Anterior cingulate cortex (tissue), 58 donors: ENCODE results near the gene SIL1.
"Not testable (repeated sequence)": the region's sequence is repeated elsewhere in the genome, so short reads cannot be mapped to it uniquely, and the experiment has no call there.

Experiments
- DNase-seq, 58 donors: peaks; one replicate each; lab custom pipeline; 2025; lab: John Stamatoyannopoulos, UW

SIL1 gene

DNA sequence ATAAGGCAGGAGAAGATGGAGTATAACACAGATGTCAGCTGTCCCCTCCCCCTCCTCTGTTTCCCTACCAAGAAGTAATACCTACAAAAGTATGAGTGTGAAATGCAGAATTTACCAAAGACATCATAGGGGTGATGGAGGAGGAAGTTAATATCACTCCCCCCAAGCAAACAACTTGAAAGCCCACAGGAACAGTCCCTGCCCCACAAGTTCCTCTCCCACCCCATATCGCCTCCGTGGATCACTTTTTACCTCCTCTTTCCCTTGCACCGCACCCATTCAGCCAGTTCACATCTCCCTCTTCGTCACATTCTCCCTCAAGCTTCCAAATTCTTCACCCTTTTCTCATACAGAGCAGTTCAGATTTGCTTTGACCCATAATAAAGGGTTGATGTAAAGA is 7.0 kb upstream of the SIL1 start:
- no peak for DNase-seq

DNA sequence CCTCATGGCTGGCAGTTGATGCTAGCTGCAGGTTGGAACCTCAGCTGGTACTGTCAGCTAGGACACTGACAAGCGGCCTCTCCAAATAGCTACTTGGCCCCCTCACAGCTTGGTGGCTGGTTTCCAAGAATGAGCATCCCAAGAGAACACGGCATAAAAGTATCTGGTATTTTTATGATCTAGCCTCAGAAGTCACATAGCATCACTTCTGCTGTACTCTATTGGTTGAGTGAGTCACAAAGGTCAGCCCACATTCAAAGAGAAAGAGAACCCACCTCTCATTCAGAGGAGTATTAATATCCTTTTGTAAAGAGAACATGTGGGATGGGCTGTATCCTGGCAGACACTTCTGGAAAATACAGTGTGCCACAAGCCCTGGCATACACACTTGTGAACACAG is 6.0 kb upstream of the SIL1 start:
- DNase-seq = peak in 1 of 58 donors; percentile 3

DNA sequence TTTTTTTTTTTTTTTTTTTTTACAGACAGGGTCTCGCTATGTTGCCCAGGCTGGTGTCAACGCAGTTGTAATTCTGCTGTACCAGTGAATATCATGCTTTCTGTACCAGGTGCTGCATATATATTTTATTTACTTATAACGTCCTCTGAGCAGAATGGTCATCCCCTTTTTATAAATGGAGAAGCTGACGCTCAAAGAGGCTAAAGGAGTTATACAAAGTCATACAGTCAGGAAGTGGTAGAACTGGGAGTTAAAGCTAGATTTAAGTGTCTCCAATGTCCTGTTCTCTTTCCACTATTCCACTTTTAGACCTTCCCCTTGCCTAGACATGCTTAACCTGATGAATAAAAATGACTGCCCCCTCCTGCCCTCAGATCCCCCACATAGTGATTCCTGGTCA is 1.2 kb upstream of the SIL1 start:
- DNase-seq = no peak

DNA sequence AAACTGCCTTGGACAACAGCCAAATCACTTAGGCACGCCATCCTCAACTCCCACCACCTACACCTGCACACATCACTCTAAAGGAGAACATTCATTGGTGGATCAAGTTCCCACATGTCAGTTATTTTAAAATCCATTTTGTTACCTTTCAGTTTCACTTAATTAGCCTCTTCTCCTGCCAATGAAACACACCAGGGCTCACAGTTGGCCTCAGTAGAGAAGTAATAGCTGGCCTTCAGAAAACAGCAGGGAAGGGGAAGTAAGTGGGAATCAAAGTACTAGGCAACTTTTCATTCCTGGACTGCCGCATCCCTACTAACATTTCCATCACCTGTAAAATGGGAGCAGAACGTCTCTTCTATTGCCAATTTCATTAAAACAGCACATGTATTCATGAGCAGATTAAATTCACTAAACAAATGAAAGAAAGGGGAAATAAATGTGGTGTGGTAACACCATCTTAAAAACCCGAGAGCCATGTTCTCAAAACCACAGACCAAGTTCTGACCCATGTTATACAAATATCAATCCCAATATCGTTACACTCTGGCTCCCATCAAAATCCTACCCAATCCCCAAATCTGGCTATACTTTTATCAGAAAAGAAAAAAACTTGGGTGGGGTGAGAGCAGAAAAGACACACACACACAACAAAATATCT is 1.7 kb downstream of the SIL1 start:
- no peak for DNase-seq

DNA sequence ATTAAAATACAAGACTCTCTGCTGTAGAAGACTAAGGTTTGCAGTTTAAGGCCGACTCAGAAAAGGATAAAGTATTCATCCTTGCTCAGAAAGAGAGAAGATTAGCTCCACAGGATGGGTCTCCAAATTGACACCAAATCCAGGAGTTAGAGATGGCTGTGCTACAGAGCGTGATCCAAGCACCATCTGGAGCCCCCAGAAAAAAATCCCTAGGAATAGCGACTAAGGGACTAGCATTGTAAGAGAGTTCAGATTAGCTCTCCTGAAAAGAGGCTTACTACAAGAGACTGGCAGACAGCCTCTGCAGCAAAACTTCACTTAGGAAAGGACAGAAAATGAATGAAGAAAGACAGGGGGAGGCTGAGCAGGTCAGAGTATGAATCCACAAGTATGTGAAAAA is 3.7 kb downstream of the SIL1 start:
- no peak for DNase-seq

DNA sequence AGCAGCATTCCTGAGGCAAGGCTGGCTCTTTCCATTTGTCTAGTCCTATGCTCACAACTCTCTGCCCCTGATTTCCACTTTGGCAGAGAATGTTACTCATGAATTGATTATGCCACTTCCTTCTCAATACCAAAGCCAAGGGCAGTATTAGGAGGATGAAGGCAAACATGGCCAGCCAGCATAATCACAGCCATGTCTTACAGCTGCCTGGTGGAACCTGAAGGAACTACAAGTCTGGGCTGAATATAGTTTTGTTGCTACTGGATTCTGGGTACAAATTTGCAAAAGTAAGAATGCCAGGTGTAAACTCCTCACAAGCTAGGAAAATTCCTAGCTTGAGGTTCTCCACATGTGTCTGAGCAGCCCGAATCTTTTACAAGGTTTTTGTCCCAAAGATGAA is 4.2 kb downstream of the SIL1 start:
- DNase-seq = no peak

DNA sequence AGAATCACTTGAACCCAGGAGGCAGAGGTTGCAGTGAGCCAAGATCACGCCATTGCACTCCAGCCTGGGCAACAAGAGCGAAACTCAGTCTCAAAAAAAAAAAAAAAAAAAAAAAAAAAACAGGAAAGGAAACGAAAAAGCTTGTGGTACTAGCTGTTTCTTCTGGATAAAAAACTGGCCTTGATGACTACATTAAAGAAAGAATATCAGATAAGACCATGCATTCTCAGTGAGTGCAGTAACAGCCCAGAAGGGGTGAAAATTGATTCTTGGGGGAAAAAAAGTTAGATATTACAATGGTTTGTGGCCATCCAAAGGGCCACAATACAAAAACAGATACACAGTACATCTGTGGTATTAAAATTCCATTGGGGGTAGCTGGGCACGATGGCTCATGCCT is 5.3 kb downstream of the SIL1 start:
- not testable (repeated sequence) for DNase-seq

DNA sequence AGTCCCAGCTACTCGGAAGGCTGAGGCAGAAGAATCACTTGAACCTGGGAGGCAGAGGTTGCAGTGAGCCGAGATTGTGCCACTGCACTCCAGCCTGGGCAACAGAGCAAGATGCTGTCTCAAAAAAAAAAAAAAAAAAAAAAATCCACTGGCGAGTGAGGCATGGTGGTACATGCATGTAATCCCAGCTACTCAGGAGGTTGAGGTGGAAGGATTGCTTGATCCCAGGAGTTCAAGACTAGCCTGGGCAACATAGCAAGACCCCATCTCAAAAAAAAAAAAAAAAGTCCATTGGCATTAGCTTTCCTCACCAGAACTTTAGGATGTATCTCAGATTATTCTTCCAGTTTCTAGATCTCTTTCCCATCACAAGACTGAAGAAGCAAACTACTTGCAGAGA is 6.2 kb downstream of the SIL1 start:
- not testable (repeated sequence) for DNase-seq

DNA sequence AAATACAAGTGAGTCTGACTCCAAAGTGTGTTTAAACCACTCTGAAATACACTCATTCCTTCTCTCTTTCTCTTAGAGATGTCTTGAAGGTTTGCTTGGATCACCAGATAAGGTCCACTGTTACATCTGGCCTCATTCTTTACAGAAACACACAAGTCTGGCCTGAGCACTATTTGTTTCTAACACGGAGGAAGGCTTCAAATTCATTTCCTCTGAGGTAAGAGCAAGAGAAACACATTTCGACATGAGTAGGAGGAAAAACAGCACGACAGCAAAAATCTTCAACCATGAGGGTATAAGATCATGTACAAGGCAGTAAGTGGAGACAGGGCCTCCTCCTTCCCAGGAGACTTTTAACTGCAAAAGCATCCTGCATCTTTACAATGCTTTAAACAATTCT is 8.0 kb downstream of the SIL1 start:
- no peak for DNase-seq

DNA sequence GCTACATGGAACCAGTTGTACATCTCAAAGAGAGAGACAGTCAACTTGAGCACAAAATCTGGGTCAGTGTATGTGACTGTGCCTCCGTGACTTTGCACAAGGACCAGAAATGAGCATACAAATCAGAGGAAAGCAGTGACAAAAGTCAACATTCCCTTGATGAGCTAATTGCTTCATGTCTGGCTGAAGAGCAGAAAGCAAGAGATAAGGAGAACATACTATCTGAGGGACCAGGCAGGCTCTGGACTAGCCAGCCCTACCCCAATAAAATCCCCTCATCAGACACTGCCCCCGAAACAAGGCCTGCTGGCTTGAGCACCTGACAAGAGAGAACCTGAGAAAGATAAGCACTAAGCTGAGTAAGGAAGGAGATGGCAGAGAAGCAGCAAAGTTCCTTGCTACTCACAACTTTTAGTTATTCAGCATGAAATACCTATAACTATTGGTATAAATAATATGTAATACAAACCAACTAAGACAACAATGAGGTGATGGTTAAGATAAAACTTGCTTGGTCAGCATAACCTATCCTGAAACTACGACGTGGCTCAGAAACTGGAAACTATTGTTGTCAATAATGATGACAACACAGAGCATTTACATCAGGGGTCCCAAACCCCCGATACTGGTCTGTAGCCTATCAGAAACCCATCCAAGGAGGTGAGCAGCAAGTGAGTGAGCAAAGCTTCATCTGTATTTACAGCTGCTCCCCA is 9.5 kb downstream of the SIL1 start:
- no peak for DNase-seq

DNA sequence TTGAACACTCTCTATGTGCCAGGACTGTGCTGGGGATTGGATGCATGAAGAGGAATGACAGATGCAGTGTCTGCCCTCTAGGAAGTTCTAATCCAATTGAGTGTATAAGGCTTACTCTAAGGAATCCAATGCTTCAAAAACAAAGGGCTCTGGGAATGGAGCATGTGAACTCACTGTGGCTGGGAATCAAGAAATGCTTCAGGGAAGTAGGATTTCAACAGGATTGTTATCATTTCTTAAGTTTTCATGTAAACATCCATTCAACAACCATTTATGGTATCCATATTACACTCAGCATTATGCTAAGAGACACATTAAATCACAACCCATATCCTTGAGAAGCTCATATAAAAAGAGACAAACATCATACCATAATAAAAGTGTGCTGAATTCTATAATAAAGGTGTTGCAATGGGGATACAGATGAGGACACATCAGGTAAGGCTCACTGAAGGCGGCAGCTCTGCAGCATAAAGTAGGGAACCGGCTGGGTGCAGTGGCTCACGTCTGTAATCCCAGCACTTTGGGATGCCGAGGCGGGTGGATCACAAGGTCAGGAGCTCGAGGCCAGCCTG is 11.3 kb downstream of the SIL1 start:
- no peak for DNase-seq

DNA sequence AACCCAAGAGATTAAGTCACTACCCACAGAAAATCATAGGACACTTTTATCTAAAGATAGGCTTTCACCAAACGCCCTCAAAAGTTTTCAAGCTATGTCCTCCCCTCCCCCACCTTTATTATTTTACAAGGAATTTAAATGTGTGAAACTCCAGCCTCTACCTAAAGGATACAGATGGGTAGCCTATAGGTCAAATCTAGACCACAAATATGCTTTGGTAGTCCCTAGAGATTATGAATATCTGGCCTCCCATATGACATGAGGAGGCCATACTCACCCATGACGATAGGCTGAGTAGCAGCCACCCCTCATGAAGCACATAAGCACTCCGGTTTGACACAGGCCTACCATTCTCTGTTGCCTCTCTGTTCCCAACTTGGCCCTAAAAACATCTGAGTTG is 11.9 kb downstream of the SIL1 start:
- DNase-seq = no peak

DNA sequence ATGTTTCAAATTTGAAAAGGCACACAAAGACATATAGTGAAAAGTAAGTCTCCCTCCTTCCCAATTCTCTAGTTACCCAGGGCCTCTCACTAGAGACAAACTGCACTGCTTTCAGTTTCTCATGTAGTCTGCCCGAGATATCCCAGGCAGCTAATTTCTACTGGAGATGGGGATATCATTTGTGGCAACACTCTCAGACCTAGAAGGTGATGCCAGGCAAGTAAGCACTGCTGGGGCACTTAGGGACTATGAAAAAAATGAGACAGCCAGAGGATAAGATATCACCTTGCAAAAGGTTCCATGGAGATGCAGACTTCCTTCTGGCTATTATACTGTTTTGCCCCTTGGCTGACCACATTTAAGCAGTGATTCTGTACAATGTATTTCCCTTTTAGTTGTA is 12.6 kb downstream of the SIL1 start:
- DNase-seq = no peak

DNA sequence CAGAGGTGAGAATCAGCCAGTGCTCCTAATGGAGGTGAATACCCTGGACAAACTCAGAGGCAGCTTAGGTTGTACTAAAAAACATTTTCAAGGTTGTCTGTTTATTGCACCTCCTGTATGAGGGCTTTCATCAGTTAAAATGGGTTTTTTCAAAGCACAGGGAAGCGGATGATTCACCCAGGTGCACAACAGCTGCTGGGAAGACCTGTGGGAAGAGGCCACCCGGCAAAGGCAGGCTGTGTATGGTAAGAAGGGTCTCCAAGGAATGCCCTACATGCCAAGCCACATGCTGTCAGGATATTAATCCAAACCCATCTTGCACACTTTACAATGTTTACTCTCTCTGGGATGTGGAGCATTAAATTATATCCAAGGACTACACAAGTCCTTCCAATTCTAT is 14.7 kb downstream of the SIL1 start:
- no peak for DNase-seq

DNA sequence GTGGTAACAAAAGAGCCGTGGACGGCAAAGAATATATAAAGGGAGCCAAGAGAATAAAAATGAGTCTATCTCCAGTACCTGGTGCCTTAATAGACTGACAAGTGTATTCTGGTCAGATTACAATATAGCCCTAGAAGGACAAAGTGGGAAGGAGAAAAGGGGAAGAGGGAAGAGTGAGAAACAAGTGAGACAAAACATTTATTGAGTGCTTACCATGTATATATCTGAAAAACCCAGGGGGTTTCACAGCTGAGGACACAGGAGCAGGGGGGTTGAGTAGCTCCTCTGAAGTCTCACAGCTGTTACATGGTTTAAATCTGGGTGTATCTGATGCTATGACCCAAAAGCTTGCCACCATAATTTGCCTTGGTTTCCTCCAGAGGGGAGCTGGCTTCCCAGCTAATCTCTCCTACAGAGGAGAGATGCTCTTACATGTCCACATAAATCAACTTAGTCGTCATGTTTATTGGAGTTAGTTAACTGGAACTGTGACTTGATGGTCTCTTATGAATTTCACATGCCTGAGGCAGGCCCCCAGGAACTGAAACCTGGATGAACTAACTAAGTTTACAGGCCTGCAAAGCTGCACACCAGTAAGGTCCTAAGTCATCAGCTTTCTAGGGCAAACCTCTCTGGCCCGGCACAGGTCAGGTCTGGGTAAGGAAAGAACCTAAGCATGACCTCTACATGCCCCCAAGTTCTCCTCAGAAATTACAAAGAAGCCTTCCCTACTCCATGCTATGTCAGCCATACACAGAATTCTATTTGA is 15.5 kb downstream of the SIL1 start:
- DNase-seq = no peak

DNA sequence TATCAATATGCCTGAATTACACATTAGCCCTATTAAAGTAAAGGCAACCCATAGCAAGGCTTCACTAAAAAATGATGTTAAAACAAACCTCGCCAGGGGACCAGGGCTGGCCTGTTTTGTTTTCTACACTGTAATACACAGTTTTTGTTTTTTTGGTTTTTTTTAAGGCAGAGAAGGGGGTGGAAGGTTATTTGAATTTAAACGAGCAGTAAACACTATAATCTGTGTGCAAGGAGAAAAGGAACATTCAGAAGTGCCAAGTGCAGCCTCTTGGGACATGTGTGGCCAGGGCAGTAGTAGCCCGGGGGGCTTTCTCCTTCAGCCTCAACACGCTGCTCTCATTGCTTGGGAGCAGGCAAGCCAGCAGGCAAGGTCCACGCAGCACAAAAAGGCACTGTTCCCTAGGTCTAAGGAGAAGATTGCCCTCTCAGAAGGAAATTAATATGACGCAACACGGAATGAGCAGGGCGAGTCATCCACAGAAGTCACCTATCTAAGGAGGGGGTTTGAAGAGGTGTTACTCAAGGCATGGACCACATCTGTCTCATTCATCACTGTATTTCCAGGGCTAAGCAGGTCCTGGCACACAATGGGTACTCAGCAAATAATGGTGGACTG is 16.2 kb downstream of the SIL1 start:
- DNase-seq = no peak

DNA sequence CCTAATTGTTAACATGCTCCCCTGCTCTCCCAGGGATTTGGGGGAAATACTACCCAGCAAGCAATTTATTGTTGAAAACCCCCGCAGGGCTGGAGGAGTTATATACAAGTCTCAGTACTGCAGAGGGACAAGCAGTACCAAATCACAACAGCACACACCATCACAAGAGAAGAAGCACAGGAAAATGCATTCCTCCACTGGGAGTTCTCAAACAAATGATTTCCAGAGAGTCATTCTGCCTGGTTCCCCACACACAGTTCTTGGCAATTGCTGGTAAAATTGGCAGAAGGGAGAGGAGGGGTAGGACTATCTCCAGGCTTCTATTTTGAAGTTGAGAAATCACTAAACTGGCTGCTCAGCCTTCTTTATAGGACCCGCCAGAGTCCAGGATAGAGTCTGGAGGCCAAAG is 16.8 kb downstream of the SIL1 start:
- peak in 3 of 58 donors; percentile 6 to 29 (median 16) for DNase-seq

DNA sequence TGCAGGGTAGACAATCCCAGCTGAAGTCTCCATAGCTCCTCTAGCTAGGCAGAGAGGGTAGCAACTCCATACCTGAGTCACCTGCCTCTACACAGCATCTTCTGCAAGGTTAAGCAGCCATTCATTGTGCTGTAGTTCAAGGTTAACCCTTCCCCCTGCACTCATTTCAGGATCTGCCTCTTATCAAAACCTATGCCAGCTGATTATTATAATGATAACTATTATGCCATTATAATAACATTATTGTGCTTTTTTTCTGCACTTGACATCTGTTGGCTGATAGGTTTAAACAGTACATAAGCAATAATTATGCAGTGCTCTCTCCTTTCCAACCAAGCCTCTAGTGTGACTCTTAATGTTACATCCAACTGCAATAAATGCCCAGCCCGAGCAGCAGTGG is 17.3 kb downstream of the SIL1 start:
- DNase-seq = no peak

DNA sequence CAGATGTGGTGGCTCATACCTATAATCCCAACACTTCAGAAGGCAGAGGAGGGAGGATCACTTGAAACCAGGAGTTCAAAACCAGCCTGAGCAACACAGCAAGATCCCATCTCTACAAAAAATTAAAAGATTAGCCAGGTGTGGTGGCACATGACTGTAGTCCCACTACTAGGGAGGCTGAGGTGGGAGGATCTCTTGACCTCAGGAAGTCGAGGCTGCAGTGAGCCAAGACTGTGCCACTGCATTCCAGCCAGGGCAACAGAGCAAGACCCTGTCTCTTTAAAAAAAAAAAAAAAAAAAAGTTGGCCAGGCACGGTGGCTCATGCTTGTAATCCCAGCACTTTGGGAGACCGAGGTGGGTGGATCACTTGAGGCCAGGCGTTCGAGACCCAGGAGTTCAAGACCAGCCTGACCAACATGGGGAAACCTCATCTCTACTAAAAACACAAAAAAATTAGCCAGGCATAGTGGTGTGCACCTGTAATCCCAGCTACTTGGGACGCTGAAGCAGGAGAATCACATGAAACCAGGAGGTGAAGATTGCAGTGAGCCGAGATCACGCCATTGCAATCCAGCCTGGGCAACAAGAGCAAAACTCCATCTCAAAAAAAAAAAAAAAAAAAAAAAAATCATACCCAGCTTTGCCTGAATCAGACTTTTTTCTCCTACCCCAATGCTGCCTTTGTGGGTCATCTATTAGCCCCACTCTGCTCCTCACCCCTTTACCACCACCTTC is 18.2 kb downstream of the SIL1 start:
- DNase-seq = not testable (repeated sequence)

DNA sequence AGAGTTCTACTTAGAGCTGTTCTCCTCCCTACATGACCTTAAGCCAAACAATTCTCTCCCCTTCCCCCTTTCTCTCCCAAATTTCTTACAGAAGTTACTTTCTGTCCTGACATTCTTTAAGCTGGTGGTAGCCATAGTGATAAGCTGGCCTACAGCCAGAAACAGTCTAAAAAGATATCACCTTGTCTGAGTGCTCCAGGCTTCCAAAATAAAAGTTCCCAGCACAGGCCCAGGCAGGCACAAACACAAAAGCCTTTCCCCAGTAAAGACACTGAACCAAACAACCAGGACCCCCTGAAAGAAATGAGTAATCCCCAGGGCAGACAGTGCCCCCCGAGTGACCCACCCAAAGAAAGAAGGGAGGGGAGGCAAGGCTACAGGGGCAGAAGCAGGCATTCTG is 19.2 kb downstream of the SIL1 start:
- no peak for DNase-seq
